A673 (cell line): ENCODE data around the gene CFHR3. TPM values are rescaled to one million over a fixed set of nuclear protein-coding genes. Genes with fewer than 3 reads are reported as not detected.
"Not testable (repeated sequence)": the region's sequence is repeated elsewhere in the genome, so short reads cannot be mapped to it uniquely, and the experiment has no call there.

ENCODE experiments used
- BruUV-seq: library from RNA; stranded (reverse); fragments of 400-500 nt; replicated peaks from 2 replicates; lab custom pipeline; 2021; lab: Mats Ljungman, UMichigan
- CTCF ChIA-PET: fragments of 300-600 bp; sonication (Branson Sonifier 250); formaldehyde crosslinking; loops from one replicate; lab custom pipeline; 2022; ENCODE audit warnings: antibody characterized with exemption; lab: Charles Lee
- POLR2A ChIA-PET: fragments of 300-600 bp; sonication (Branson Sonifier 250); formaldehyde crosslinking; loops from one replicate; lab custom pipeline; 2022; ENCODE audit warnings: antibody characterized with exemption; ENCODE audit not compliant: low non-redundant PET; lab: Charles Lee
- DNase-seq: peaks from one replicate; pipeline ENCODE4 v3.0.0-alpha.2; 2015; ENCODE audit warnings: low spot score
- H3K27ac ChIP-seq: fragments of 200-600 bp; sonication (generic); 2 replicates; pipeline ENCODE4 v1.5.1; 2016; ENCODE audit warnings: mixed run types, low read depth, mild to moderate bottlenecking, mixed read lengths, antibody characterized with exemption, low read length; ENCODE audit not compliant: poor library complexity, severe bottlenecking
- H3K27me3 ChIP-seq: fragments of 200-600 bp; sonication (generic); replicated peaks from 2 replicates; pipeline ENCODE4 v1.6.1; 2017; ENCODE audit warnings: mixed run types, low read depth, mild to moderate bottlenecking, mixed read lengths, antibody characterized with exemption, low read length; ENCODE audit not compliant: insufficient read depth, poor library complexity
- H3K36me3 ChIP-seq: fragments of 200-600 bp; sonication (generic); 2 replicates; pipeline ENCODE4 v1.6.1; 2016; ENCODE audit warnings: mixed run types, mild to moderate bottlenecking, mixed read lengths, antibody characterized with exemption, low read length; ENCODE audit not compliant: insufficient read depth, poor library complexity, severe bottlenecking
- H3K4me1 ChIP-seq: fragments of 200-600 bp; sonication (generic); 2 replicates; pipeline ENCODE4 v1.6.1; 2017; ENCODE audit warnings: mixed run types, mild to moderate bottlenecking, mixed read lengths, antibody characterized with exemption, low read length; ENCODE audit not compliant: insufficient read depth, poor library complexity, severe bottlenecking
- H3K4me3 ChIP-seq: fragments of 200-600 bp; sonication (generic); 2 replicates; pipeline ENCODE4 v1.5.1; 2016; ENCODE audit warnings: low read depth, mixed run types, mild to moderate bottlenecking, mixed read lengths, low read length; ENCODE audit not compliant: poor library complexity, severe bottlenecking
- H3K9me3 ChIP-seq: fragments of 200-600 bp; sonication (generic); 2 replicates; pipeline ENCODE4 v1.6.1; 2016; ENCODE audit warnings: mixed run types, low read depth, mild to moderate bottlenecking, mixed read lengths, antibody characterized with exemption, low read length; ENCODE audit not compliant: poor library complexity, severe bottlenecking
- CTCF ChIP-seq: fragments of 300-800, 200-600 bp; sonication (generic); conservative IDR thresholded peaks from 2 replicates; pipeline ENCODE4 v1.5.1; 2017; ENCODE audit warnings: low read depth, mild to moderate bottlenecking, antibody characterized with exemption, low read length, moderate library complexity, mixed read lengths
- EZH2 ChIP-seq: fragments of 200-600 bp; sonication (generic); IDR thresholded peaks from 2 replicates; pipeline ENCODE4 v1.6.1; 2017; ENCODE audit warnings: borderline replicate concordance, low read depth, mild to moderate bottlenecking, mixed read lengths, antibody characterized with exemption, low read length; ENCODE audit not compliant: poor library complexity, severe bottlenecking
- intact Hi-C: fragments of 100-400 bp; cut with micrococcal nuclease; formaldehyde crosslinking; loops from one replicate; pipeline ENCODE4 v1.10.0; 2022; ENCODE audit not compliant: unreplicated experiment
- total RNA-seq: library from RNA; stranded (reverse); gene quantifications from 2 replicates; pipeline ENCODE4 v1.2.3, GENCODE V29; 2021

The CFHR3 gene
- total RNA-seq, 1 experiment from 2014 or later: not detected

GRCh38 chr1:196774175-196774574, 465 bp upstream of the CFHR3 start:
- TF ChIP-seq CTCF (no peak), EZH2 (no peak)
- H3K4me3 ChIP-seq: no peak overlapping the region
- POLR2A ChIA-PET: no interaction called here
- no peaks in the 10 kb centered on the region for H3K36me3 ChIP-seq
- no peaks in the 10 kb centered on the region for H3K27me3 ChIP-seq
- intact Hi-C loops: no loop called here
- BruUV-seq: no TSS peak
- H3K4me1 ChIP-seq: no peaks in the 10 kb centered on the region
- H3K9me3 ChIP-seq: no peaks in the 10 kb centered on the region
- H3K27ac ChIP-seq: no peak overlapping the region
- CTCF ChIA-PET: no interaction called here
- DNase-seq: no peak

- H3K27ac ChIP-seq: no peak overlapping the region
- no TSS peak for BruUV-seq
- no peaks in the 10 kb centered on the region for H3K4me1 ChIP-seq
- ChIA-PET CTCF (no interaction called here), POLR2A (no interaction called here)
- DNase-seq: no peak
- no peaks in the 10 kb centered on the region for H3K9me3 ChIP-seq
- H3K4me3 ChIP-seq: no peak overlapping the region
- no peaks in the 10 kb centered on the region for H3K27me3 ChIP-seq
- no peaks in the 10 kb centered on the region for H3K36me3 ChIP-seq
- intact Hi-C loops: no loop called here
- TF ChIP-seq CTCF (no peak), EZH2 (no peak)
Measured at GRCh38 chr1:196777603-196778002, 3.0 kb downstream of the CFHR3 start.

GRCh38 chr1:196779093-196779492, 4.5 kb downstream of the CFHR3 start:
- BruUV-seq: no TSS peak
- H3K4me3 ChIP-seq: no peak overlapping the region
- TF ChIP-seq EZH2: no peak
- TF ChIP-seq CTCF: no peak

GRCh38 chr1:196791252-196791651, 16.6 kb downstream of the CFHR3 start:
- H3K4me1 ChIP-seq, H3K9me3 ChIP-seq, H3K27me3 ChIP-seq, H3K36me3 ChIP-seq, H3K27ac ChIP-seq, intact Hi-C loops, CTCF ChIA-PET, H3K4me3 ChIP-seq, POLR2A ChIA-PET, BruUV-seq, DNase-seq: not testable (repeated sequence)

More at GRCh38 chr1:196779093-196779492, 4.5 kb downstream of the CFHR3 start:
- Histone ChIP-seq H3K27me3 (no peaks in the 10 kb centered on the region), H3K36me3 (no peaks in the 10 kb centered on the region), H3K27ac (no peak overlapping the region), H3K4me1 (no peaks in the 10 kb centered on the region), H3K9me3 (no peaks in the 10 kb centered on the region)
- intact Hi-C loops: no loop called here
- DNase-seq: no peak
- CTCF ChIA-PET: no interaction called here
- POLR2A ChIA-PET: no interaction called here

- CTCF ChIA-PET, H3K4me3 ChIP-seq, H3K36me3 ChIP-seq, intact Hi-C loops, H3K27ac ChIP-seq, H3K4me1 ChIP-seq, H3K27me3 ChIP-seq, POLR2A ChIA-PET, H3K9me3 ChIP-seq, BruUV-seq, DNase-seq: not testable (repeated sequence)
Measured at GRCh38 chr1:196794103-196794502, 19.5 kb downstream of the CFHR3 start.
